ENCODE measurements around the gene CDK4.
"Not testable (repeated sequence)": the region's sequence is repeated elsewhere in the genome, so short reads cannot be mapped to it uniquely, and the experiment has no call there.

- TF ChIP-seq CTCF (conservative IDR thresholded peaks at IDR 0.05; ENCODE audit: low read depth, low read length); POLR2A (IDR thresholded peaks at IDR 0.05; ENCODE audit: low read depth, low read length); NFE2L2 (IDR thresholded peaks at IDR 0.05; ENCODE audit: low read depth, low read length); RCOR1 (IDR thresholded peaks at IDR 0.05; ENCODE audit: insufficient replicate concordance, low read length); CEBPB (IDR thresholded peaks at IDR 0.05; ENCODE audit: low read depth, low read length); MAZ (IDR thresholded peaks at IDR 0.05; ENCODE audit: borderline replicate concordance, low read depth, low read length); SMC3 (IDR thresholded peaks at IDR 0.05; ENCODE audit: low read depth, low read length); USF2 (IDR thresholded peaks at IDR 0.05; ENCODE audit: low read depth, low read length); FOS (IDR thresholded peaks at IDR 0.05; ENCODE audit: low read depth, low read length); MXI1 (IDR thresholded peaks at IDR 0.05; ENCODE audit: borderline replicate concordance, low read depth, low read length): not testable (repeated sequence)
Observed at GRCh38 chr12:57721846-57722608, 30.1 kb downstream of the CDK4 start.

Data from IMR-90 (cell line).